ENCODE data around the gene MTM1. TPM values are rescaled to one million over a fixed set of nuclear protein-coding genes. Genes with fewer than 3 reads are reported as not detected.

Gene MTM1
- total RNA-seq, 2 experiments from 2014 or later = 38.6 to 40.3 TPM

DNA sequence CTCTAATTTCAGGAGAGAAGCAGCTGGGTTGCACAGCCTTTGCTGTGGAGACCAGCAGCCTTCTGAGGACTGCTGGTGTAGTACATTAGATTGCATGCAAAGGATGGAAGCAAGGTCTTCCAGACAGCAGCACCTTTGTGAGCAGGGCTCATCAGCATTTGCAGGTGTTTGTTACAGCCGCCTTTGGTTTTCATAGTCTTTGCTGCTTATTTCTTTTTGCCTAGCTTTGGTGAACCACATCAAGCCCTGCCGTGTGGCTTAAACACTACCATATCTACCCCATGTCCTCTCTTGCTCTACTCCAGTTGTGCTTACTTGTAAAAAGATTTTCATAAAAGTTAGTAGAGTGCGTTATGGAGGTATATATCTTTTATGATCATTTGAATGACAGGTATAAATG, 57.5 kb downstream of the MTM1 start:
- Mint-ChIP-seq H3K4me3 (no peak overlapping the region), H3K27ac (no peak overlapping the region), H3K4me1 (peaks cover 7% of the 10 kb centered on the region), H3K9me3 (ENCODE audit: low read depth) (no peaks in the 10 kb centered on the region), H3K36me3 (peaks cover 51% of the 10 kb centered on the region), H3K27me3 (no peaks in the 10 kb centered on the region)
- no peak for DNase-seq
- no peak for ATAC-seq
- CTCF ChIA-PET = interaction anchor here (0.9 kb wide), 1 partner anchor 261 kb away, joined by 3 read pairs; no protein-coding TSS in a partner anchor

DNA sequence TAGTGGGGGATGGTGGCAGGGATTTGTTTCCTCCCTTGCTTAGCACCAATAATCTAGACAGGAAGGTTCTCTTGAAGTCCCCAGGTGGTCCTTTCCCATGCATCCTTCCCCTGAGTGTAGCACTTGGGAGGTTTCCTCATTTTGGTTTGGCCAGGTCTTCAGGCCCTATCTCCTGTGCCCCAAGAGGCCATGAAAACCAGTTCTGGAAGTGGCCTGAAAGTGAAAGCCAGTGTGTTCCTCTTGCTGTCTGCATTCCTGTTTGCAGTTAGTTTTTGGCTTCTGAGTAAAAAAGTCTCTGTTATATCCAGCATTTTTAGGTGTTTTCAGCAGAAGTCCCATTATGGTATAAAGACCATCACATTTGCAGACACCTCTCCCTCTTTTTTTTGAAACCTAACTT, 59.5 kb downstream of the MTM1 start:
- H3K36me3 Mint-ChIP-seq = peaks cover 46% of the 10 kb centered on the region
- ATAC-seq = no peak
- no peak for DNase-seq
- H3K4me3 Mint-ChIP-seq = no peak overlapping the region
- CTCF ChIA-PET = no interaction called here
- no peaks in the 10 kb centered on the region for H3K9me3 Mint-ChIP-seq (ENCODE audit: low read depth)
- no peaks in the 10 kb centered on the region for H3K27me3 Mint-ChIP-seq
- no peak overlapping the region for H3K27ac Mint-ChIP-seq
- H3K4me1 Mint-ChIP-seq = peaks cover 3% of the 10 kb centered on the region

DNA sequence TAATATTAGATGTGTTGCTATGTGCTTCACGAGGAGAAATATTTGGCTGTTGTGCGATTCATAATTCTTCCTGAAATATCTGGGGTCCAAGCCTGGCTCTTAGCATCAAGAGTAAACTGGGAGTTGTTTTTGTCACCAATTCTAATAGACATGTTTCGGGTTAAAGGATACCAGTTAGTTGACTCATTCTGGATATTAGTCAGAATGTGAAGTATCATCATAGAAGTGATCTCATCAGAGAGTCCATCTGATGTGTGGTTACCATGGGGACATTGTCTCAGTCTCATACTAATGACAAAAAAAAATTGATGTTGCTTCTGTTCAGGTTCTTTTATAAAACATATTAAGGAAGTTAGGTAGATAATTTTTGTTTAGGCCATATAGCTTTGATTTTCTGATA, 67.5 kb downstream of the MTM1 start:
- peak; percentile 85 for ATAC-seq
- no peak for DNase-seq
- no peak overlapping the region for H3K4me3 Mint-ChIP-seq
- no peaks in the 10 kb centered on the region for H3K27me3 Mint-ChIP-seq
- CTCF ChIA-PET = no interaction called here
- no peak overlapping the region for H3K27ac Mint-ChIP-seq
- no peaks in the 10 kb centered on the region for H3K9me3 Mint-ChIP-seq (ENCODE audit: low read depth)
- peaks cover 11% of the 10 kb centered on the region for H3K4me1 Mint-ChIP-seq
- H3K36me3 Mint-ChIP-seq = peaks cover 27% of the 10 kb centered on the region

DNA sequence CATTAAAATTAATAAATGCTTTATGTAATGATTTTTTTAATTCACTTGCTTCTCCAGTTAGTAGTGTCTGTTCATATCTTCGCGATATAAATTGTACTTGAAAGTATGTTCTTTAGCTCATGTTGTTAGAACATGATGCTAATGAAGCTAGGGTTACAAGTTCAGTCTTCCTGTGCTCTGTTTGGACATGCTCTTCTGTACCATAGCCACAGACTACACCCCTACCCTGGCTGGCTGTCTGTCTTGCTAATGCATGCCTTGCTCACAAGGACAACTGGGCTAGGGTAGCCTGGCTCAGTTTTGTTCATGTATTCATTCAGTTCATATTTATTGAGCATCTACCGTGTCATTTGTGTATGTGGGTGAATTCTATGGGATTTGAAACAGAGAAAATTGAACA, 74.0 kb downstream of the MTM1 start:
- CTCF ChIA-PET = no interaction called here
- Mint-ChIP-seq H3K27me3 (no peaks in the 10 kb centered on the region), H3K27ac (no peak overlapping the region), H3K9me3 (ENCODE audit: low read depth) (no peaks in the 10 kb centered on the region), H3K4me1 (no peaks in the 10 kb centered on the region), H3K36me3 (peaks cover 23% of the 10 kb centered on the region), H3K4me3 (no peak overlapping the region)
- DNase-seq (no peak), ATAC-seq (no peak)

DNA sequence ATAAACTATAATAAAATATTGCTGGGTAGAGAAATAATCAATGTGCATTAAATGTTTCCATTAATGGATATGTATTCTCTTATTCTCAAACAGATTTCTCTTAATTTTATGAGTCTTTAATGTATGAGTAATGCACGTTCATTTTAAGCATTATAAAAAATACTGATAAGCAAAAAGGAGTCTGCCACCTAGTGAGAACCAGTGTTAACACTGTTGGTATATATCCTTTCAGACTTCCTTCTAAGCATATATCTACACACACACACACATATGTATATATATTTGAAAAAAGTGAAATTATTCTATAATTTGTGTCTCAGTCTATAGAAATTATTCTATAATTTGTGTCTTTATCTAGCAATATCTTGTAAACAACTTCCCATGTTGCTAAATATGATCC, 74.8 kb downstream of the MTM1 start:
- no peak overlapping the region for H3K27ac Mint-ChIP-seq
- DNase-seq (no peak), ATAC-seq (no peak)
- CTCF ChIA-PET = no interaction called here
- H3K9me3 Mint-ChIP-seq (ENCODE audit: low read depth) = no peaks in the 10 kb centered on the region
- no peak overlapping the region for H3K4me3 Mint-ChIP-seq
- H3K27me3 Mint-ChIP-seq = no peaks in the 10 kb centered on the region
- H3K4me1 Mint-ChIP-seq = no peaks in the 10 kb centered on the region
- H3K36me3 Mint-ChIP-seq = peaks cover 17% of the 10 kb centered on the region

DNA sequence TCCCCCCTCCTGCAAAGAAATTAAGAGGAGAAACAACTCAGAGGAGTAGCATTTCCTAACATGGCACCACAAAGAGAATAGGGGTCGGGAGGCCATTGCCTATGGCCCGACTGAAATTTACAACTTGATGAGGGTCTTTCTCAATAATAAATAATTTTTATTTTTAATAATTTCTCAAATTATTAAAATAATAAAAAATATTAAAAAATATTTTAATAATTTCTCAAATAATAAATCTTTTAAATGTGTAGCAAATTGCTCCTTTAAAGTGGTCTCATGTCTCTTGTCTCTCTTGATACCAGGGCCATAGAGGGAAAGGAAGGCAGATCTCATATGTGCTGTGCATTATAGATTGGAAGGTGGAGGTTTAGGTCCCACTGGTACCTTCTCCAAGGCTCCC, 75.5 kb downstream of the MTM1 start:
- Mint-ChIP-seq H3K9me3 (ENCODE audit: low read depth) (no peaks in the 10 kb centered on the region), H3K27ac (no peak overlapping the region), H3K4me1 (no peaks in the 10 kb centered on the region), H3K36me3 (peaks cover 17% of the 10 kb centered on the region), H3K27me3 (no peaks in the 10 kb centered on the region), H3K4me3 (no peak overlapping the region)
- CTCF ChIA-PET = interaction anchor here (1.4 kb wide), 1 partner anchor 19 kb away, joined by 3 read pairs; no protein-coding TSS in a partner anchor
- ATAC-seq (no peak), DNase-seq (no peak)

DNA sequence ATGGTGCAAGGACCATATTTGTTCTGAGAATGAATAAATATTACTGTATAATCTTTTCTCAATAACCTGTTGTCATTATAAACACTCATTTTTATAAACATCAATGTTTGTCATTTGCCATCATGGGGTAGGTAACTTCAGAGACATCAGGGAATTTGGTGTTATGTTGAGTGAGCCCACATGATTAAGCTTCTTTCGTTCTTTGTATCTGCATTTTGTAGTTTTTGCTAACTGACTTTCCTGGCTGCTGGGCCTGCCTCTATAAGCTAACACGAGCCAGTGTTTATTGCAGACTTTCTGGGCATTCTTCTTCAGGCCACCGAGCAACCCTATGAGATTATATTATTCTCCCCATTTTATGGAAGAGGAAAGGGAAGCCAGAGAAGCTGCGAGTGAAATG, 76.0 kb downstream of the MTM1 start:
- no peak overlapping the region for H3K4me3 Mint-ChIP-seq
- no peaks in the 10 kb centered on the region for H3K4me1 Mint-ChIP-seq
- H3K27me3 Mint-ChIP-seq = no peaks in the 10 kb centered on the region
- no peak overlapping the region for H3K27ac Mint-ChIP-seq
- CTCF ChIA-PET = interaction anchor here (1.0 to 1.4 kb wide), 2 partner anchors 18 to 57 kb away, joined by 3 read pairs; no protein-coding TSS in a partner anchor
- H3K9me3 Mint-ChIP-seq (ENCODE audit: low read depth) = no peaks in the 10 kb centered on the region
- no peak for ATAC-seq
- H3K36me3 Mint-ChIP-seq = peaks cover 17% of the 10 kb centered on the region
- no peak for DNase-seq

DNA sequence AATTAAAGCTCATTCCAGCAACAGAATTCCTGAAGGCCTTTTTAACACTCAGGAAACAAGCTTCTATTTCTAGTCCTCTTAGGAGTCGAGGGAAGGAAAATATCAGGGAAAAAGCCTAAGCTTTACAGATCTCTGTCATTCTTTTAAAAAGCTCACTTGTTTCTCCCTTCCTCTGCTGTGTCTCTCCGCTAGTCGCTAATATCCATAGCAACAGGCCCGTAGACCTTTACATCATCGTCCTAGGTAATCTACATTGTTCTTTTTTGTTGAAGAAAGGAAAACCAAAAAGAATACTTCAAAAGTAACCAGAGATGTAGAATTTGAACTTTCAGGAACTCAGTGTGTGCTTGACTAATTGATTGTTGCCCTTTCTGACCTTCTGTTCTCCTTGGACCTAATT, 78.9 kb downstream of the MTM1 start:
- Mint-ChIP-seq H3K4me3 (no peak overlapping the region), H3K4me1 (no peaks in the 10 kb centered on the region), H3K27ac (no peak overlapping the region), H3K27me3 (no peaks in the 10 kb centered on the region), H3K36me3 (peaks cover 18% of the 10 kb centered on the region), H3K9me3 (ENCODE audit: low read depth) (no peaks in the 10 kb centered on the region)
- ATAC-seq (no peak), DNase-seq (no peak)
- CTCF ChIA-PET = no interaction called here

DNA sequence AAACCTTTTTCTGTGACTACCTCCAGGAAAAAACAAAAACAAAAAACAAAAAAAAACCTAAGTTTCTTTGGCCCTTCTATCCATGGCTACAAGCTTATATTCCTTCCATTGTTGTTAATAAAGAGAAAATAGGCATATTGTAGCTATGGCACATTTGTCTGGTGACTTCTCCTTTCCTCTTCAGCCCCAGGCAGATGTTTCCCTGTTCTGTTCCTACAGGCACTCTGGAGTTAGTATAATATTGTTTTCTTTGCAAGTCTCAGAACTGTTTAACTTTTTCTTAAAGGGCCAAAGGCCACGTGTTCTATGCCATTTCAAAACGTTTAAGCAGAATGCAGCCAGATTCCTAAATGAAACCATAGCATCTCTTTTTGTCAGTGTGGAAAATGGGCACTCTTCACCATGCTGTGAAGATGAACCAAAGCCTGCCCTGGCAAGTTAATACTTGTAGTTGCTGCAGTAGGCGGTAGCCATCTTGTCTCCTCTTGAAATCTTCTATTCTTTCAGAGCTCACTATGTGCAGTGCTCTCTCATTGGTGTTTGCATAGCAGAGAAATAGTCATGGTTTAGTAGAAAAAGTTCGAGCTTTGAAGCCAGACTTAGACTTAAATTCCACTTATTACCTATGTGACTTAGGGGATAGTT, 80.0 kb downstream of the MTM1 start:
- Mint-ChIP-seq H3K4me1 (no peaks in the 10 kb centered on the region), H3K27me3 (no peaks in the 10 kb centered on the region), H3K9me3 (ENCODE audit: low read depth) (no peaks in the 10 kb centered on the region), H3K4me3 (no peak overlapping the region), H3K36me3 (peaks cover 21% of the 10 kb centered on the region), H3K27ac (no peak overlapping the region)
- ATAC-seq (no peak), DNase-seq (no peak)
- CTCF ChIA-PET = no interaction called here

DNA sequence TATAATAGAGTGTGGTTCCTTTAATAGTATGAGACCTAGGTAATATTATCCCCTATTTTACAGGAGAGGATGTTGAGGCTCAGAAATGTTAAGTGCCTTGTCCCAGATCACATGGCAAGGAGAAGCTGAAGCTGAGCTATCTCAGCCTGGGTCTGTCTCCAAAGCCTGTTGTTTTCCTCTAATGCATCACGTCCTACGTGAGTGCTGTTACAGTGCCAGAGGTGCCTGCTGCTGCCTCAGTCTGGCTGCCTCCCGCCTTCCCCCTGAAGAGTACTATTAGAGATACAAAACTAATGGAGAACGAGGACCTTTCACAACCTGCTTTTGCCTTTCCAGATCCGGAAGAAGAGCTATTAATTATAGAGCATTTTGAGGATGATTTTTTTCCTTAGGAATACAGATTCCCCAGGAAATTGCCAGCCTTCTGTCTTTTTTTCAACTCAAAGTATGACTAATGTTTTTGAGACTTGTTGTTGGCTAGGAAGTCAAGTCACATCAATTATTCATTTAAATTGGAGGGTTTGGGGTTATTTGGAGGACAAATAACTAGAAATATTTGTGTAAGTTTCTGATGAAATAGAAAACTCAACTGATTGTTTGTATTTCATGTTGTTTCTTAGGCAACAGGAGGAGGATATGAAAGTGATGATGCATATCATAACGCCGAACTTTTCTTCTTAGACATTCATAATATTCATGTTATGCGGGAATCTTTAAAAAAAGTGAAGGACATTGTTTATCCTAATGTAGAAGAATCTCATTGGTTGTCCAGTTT, 80.9 kb downstream of the MTM1 start:
- Mint-ChIP-seq H3K4me1 (no peaks in the 10 kb centered on the region), H3K9me3 (ENCODE audit: low read depth) (no peaks in the 10 kb centered on the region), H3K36me3 (peaks cover 22% of the 10 kb centered on the region), H3K27me3 (no peaks in the 10 kb centered on the region), H3K4me3 (no peak overlapping the region), H3K27ac (no peak overlapping the region)
- no peak for DNase-seq
- CTCF ChIA-PET = no interaction called here
- no peak for ATAC-seq

DNA sequence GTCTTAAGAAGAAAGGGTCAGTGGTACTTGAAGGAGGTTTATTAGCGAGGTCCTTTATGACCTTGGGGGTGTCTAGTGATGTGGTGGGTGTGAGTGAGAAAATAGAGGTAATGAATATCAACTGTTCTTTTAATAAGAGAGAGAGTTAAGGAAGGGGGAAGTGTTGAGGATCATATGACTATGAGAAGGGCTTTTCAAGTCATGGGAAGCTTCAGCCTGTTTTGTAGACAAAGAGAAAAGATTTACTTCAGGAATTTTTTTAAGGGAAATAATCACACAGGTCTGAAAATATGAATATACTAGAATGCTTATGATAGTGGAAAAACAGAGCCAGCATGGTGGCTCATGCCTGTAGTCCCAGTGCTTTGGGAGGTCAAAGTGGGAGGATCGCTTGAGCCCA, 83.5 kb downstream of the MTM1 start:
- CTCF ChIA-PET = interaction anchor here (2.1 kb wide), 1 partner anchor 64 kb away, joined by 5 read pairs; no protein-coding TSS in a partner anchor

DNA sequence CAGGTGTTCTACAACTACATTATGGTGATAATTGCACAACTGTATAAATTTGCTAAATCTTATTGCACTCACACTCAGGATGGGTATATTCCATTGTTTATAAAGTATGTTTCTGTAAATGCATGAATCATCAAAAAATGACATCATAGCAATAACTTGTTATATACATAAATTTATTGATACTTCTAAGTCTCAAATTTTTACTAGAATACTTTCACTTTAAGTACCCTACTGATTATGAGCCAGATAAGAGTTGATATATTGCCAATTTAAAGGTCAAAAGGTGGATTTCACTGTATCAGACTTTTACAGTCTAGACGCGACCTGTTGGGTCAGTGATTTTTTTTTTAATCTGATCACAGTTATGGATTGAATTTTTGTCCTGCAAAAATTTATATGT, 87.4 kb downstream of the MTM1 start:
- no peak for ATAC-seq
- Mint-ChIP-seq H3K9me3 (ENCODE audit: low read depth) (no peaks in the 10 kb centered on the region), H3K36me3 (peaks cover 35% of the 10 kb centered on the region), H3K4me3 (no peak overlapping the region), H3K27ac (no peak overlapping the region), H3K4me1 (no peaks in the 10 kb centered on the region), H3K27me3 (no peaks in the 10 kb centered on the region)
- no peak for DNase-seq
- CTCF ChIA-PET = no interaction called here

More for the DNA sequence above, 83.5 kb downstream of the MTM1 start:
- Mint-ChIP-seq H3K36me3 (peaks cover 30% of the 10 kb centered on the region), H3K4me3 (no peak overlapping the region), H3K9me3 (ENCODE audit: low read depth) (no peaks in the 10 kb centered on the region), H3K27ac (no peak overlapping the region), H3K27me3 (no peaks in the 10 kb centered on the region), H3K4me1 (no peaks in the 10 kb centered on the region)
- DNase-seq = no peak
- no peak for ATAC-seq

DNA sequence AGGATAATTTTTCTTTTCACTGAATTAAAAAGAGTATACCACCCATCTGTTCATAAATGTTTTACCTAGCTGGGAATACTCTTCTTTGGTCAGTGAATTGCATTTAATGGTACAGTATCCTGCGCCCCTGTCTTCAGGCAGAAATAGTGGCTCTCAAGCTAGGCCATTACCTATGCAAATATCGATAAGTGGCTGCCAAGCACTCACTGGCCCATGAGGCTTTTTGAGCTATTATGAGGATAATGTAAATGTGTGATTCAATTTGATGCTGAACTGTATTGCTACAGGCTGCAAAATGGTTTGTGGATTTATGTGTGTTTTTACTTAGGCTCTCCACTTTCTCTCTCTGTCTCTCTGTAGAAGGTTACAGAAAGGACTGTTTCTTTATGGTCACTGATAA, 94.7 kb downstream of the MTM1 start:
- Mint-ChIP-seq H3K4me3 (no peak overlapping the region), H3K9me3 (ENCODE audit: low read depth) (no peaks in the 10 kb centered on the region), H3K36me3 (peaks cover 37% of the 10 kb centered on the region), H3K4me1 (no peaks in the 10 kb centered on the region), H3K27me3 (no peaks in the 10 kb centered on the region), H3K27ac (no peak overlapping the region)
- DNase-seq (no peak), ATAC-seq (no peak)
- CTCF ChIA-PET = interaction anchor here (1.0 kb wide), 1 partner anchor 18 kb away, joined by 3 read pairs; no protein-coding TSS in a partner anchor

DNA sequence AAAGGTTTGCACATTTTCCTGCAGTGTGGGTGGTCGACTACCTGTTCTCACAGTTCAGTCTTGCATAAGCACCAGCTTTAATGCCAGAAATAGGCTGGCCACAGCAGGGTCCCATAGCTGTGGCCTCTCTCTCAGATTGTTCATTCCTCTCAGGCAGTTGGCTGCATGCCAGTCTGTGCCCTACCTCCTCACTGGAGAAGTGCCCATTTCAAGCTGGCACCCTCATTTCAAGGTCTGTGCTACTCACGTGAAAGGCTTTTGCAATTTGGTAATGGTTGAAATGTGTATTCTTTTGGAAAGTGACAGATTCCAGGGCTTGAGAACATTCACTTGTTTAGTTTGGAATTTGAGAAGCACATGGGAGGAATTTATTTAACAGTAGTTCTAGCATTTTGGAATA, 95.9 kb downstream of the MTM1 start:
- Mint-ChIP-seq H3K9me3 (ENCODE audit: low read depth) (no peaks in the 10 kb centered on the region), H3K4me1 (no peaks in the 10 kb centered on the region), H3K4me3 (no peak overlapping the region), H3K27ac (no peak overlapping the region), H3K36me3 (peaks cover 43% of the 10 kb centered on the region), H3K27me3 (no peaks in the 10 kb centered on the region)
- no peak for DNase-seq
- no peak for ATAC-seq
- CTCF ChIA-PET = no interaction called here

Measured in activated CD8-positive, alpha-beta memory T cell treated with anti-CD3 and anti-CD28 coated beads, Interleukin-2, amount 10 ng/mL, durations not matched to agents 7 days and 5 days (primary cell).